ENCODE measurements around the gene ZNHIT6. TPM values are rescaled to one million over a fixed set of nuclear protein-coding genes. Genes with fewer than 3 reads are reported as not detected.

ZNHIT6 gene
- total RNA-seq, 4 donors from 2014 or later, result 5.5 to 21.5 (median 8.1) TPM

- H3K36me3 ChIP-seq, result no peaks in the 10 kb centered on the region
- no peak overlapping the region for H3K4me3 ChIP-seq
- H3K9me3 ChIP-seq, result no peaks in the 10 kb centered on the region
- H3K27me3 ChIP-seq, result no peaks in the 10 kb centered on the region
- H3K4me1 ChIP-seq, result peaks cover 0 to 15% (median 4%) of the 10 kb centered on the region in 4 donors
- no peak for TF ChIP-seq POLR2A (IDR thresholded peaks at IDR 0.05)
- TF ChIP-seq CTCF (IDR thresholded peaks at IDR 0.05), result no peak
- no peak for DNase-seq
- H3K27ac ChIP-seq, result no peak overlapping the region
These were observed 100.3 kb downstream of the ZNHIT6 start for GRCh38 chr1:85607921-85608265.

GRCh38 chr1:85607126-85607920 is 100.9 kb downstream of the ZNHIT6 start:
- no peaks in the 10 kb centered on the region for H3K9me3 ChIP-seq
- H3K36me3 ChIP-seq, result no peaks in the 10 kb centered on the region
- TF ChIP-seq POLR2A (IDR thresholded peaks at IDR 0.05), result no peak
- no peak overlapping the region for H3K27ac ChIP-seq
- H3K4me3 ChIP-seq, result no peak overlapping the region
- DNase-seq, result no peak
- H3K27me3 ChIP-seq, result no peaks in the 10 kb centered on the region
- H3K4me1 ChIP-seq, result peaks cover 0 to 15% (median 4%) of the 10 kb centered on the region in 4 donors

- Histone ChIP-seq H3K27ac (no peak overlapping the region), H3K36me3 (no peaks in the 10 kb centered on the region), H3K27me3 (no peaks in the 10 kb centered on the region), H3K4me3 (no peak overlapping the region), H3K9me3 (no peaks in the 10 kb centered on the region), H3K4me1 (peaks cover 0 to 15% (median 4%) of the 10 kb centered on the region in 4 donors)
- no peak for DNase-seq
- TF ChIP-seq POLR2A (IDR thresholded peaks at IDR 0.05) (no peak), CTCF (IDR thresholded peaks at IDR 0.05) (peak in 1 of 6 experiments; percentile 0)
These were observed 101.8 kb downstream of the ZNHIT6 start for GRCh38 chr1:85606414-85606800.

- H3K4me3 ChIP-seq, result no peak overlapping the region
- no peaks in the 10 kb centered on the region for H3K9me3 ChIP-seq
- DNase-seq, result peak in 1 of 3 donors; percentile 62
- H3K36me3 ChIP-seq, result no peaks in the 10 kb centered on the region
- peak in 3 of 6 experiments; percentile 3 to 12 (median 7) for TF ChIP-seq CTCF (IDR thresholded peaks at IDR 0.05)
- no peak for TF ChIP-seq POLR2A (IDR thresholded peaks at IDR 0.05)
- no peaks in the 10 kb centered on the region for H3K27me3 ChIP-seq
- H3K27ac ChIP-seq, result peak overlapping the region in 2 of 4 donors; percentile 35
- peaks cover 0 to 15% (median 4%) of the 10 kb centered on the region in 4 donors for H3K4me1 ChIP-seq
These were observed 102.5 kb downstream of the ZNHIT6 start for GRCh38 chr1:85605484-85606413.

GRCh38 chr1:85604298-85604997 is 103.8 kb downstream of the ZNHIT6 start:
- no peak for TF ChIP-seq POLR2A (IDR thresholded peaks at IDR 0.05)
- no peak for TF ChIP-seq CTCF (IDR thresholded peaks at IDR 0.05)
- H3K27ac ChIP-seq, result no peak overlapping the region
- no peaks in the 10 kb centered on the region for H3K9me3 ChIP-seq
- H3K27me3 ChIP-seq, result no peaks in the 10 kb centered on the region
- no peak for DNase-seq
- H3K4me3 ChIP-seq, result no peak overlapping the region
- H3K4me1 ChIP-seq, result peaks cover 0 to 15% (median 4%) of the 10 kb centered on the region in 4 donors
- H3K36me3 ChIP-seq, result no peaks in the 10 kb centered on the region

Data from Peyer's patch (tissue), 4 donors.